Upper lobe of left lung (tissue), 4 donors: Measurements from ENCODE around the gene FCHO2.

ENCODE experiments used
- CTCF ChIP-seq, 6 experiments: fragments of 450-650 bp in 4 of 6; fragments of 200-600 bp in 2 of 6; sonication (generic) in 2 of 6; IDR thresholded peaks; one replicate each; pipeline ENCODE4 v1.5.1; 2016 to 2019; ENCODE audit warnings: antibody characterized with exemption in 6 of 6
- EP300 ChIP-seq, 4 donors: sonication (generic); formaldehyde crosslinking; IDR thresholded peaks; one replicate each; pipeline ENCODE4 v1.5.1; 2017; ENCODE audit warnings: antibody characterized with exemption in 4 of 4, control low read depth in 2 of 4
- POLR2A ChIP-seq, 4 donors: fragments of 450-650 bp; IDR thresholded peaks; one replicate each; pipeline ENCODE4 v1.5.1; 2016 to 2017; ENCODE audit warnings: antibody characterized with exemption in 4 of 4, mild to moderate bottlenecking in 2 of 4
- POLR2AphosphoS5 ChIP-seq, 2 donors: sonication (generic); formaldehyde crosslinking; IDR thresholded peaks; one replicate each; pipeline ENCODE4 v1.5.1; 2017; ENCODE audit warnings: antibody characterized with exemption in 2 of 2

- TF ChIP-seq CTCF (IDR thresholded peaks at IDR 0.05) = no peak
- TF ChIP-seq POLR2AphosphoS5 (IDR thresholded peaks at IDR 0.05) = no peak
- TF ChIP-seq POLR2A (IDR thresholded peaks at IDR 0.05) = no peak
- TF ChIP-seq EP300 (IDR thresholded peaks at IDR 0.05) = no peak
Observed at GRCh38 chr5:73132759-73133158, 176.9 kb downstream of the FCHO2 start.
